BLaER1 (cell line): ENCODE measurements around the gene NCK1.

Experiments
- H3K27ac ChIP-seq: shearing (Covaris generic); formaldehyde crosslinking; 2 replicates; pipeline ENCODE4 v1.8.1; 2022
- H3K27me3 ChIP-seq: shearing (Covaris generic); formaldehyde crosslinking; 2 replicates; pipeline ENCODE4 v1.8.1; 2022
- H3K36me3 ChIP-seq: shearing (Covaris generic); formaldehyde crosslinking; 2 replicates; pipeline ENCODE4 v1.8.1; 2022
- H3K4me1 ChIP-seq: shearing (Covaris generic); formaldehyde crosslinking; 2 replicates; pipeline ENCODE4 v1.8.1; 2022
- H3K4me2 ChIP-seq: shearing (Covaris generic); formaldehyde crosslinking; 2 replicates; pipeline ENCODE4 v1.8.1; 2022
- H3K4me3 ChIP-seq: shearing (Covaris generic); formaldehyde crosslinking; 2 replicates; pipeline ENCODE4 v1.8.1; 2022
- H3K9ac ChIP-seq: shearing (Covaris generic); formaldehyde crosslinking; 2 replicates; pipeline ENCODE4 v1.8.1; 2022
- H3K9me3 ChIP-seq: shearing (Covaris generic); formaldehyde crosslinking; 2 replicates; pipeline ENCODE4 v1.8.1; 2022
- H4K20me1 ChIP-seq: shearing (Covaris generic); formaldehyde crosslinking; 2 replicates; pipeline ENCODE4 v1.8.1; 2022
- Cebpa-rat ChIP-seq: shearing (Covaris generic); IDR thresholded peaks from 2 replicates; pipeline ENCODE4 v1.8.1; 2022

The NCK1 gene

GRCh38 chr3:136937851-136938250 lies 75.8 kb downstream of the NCK1 start:
- Histone ChIP-seq H3K4me2 (no peak overlapping the region), H3K27me3 (no peaks in the 10 kb centered on the region), H3K27ac (no peak overlapping the region), H3K4me3 (no peak overlapping the region), H4K20me1 (peaks cover 42% of the 10 kb centered on the region), H3K9ac (no peak overlapping the region), H3K9me3 (peaks cover 20% of the 10 kb centered on the region), H3K36me3 (peaks cover 46% of the 10 kb centered on the region), H3K4me1 (peaks cover 18% of the 10 kb centered on the region)
- TF ChIP-seq Cebpa-rat = no peak

DNA sequence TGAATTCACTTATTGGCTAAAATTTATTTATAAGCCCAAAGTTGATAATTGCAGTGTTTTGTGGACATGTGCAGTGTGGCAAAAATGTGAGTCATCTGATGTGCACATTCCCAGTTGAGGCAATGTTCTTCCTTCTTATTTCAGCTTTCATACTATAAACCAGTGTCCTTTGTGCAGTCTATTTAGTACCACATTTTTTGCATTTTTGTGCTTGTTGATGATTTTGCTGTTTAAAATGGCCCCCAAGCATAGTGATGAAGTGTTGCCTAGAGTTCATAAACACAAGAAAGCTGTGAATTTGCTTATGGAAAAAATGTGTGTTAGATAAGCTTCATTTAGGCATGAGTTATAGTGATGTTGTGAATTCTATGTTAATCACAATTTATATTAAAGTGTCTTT lies 76.3 kb downstream of the NCK1 start:
- peaks cover 20% of the 10 kb centered on the region for H3K9me3 ChIP-seq
- no peaks in the 10 kb centered on the region for H3K27me3 ChIP-seq
- H3K4me2 ChIP-seq = no peak overlapping the region
- no peak overlapping the region for H3K9ac ChIP-seq
- H3K4me1 ChIP-seq = peaks cover 18% of the 10 kb centered on the region
- peaks cover 47% of the 10 kb centered on the region for H3K36me3 ChIP-seq
- TF ChIP-seq Cebpa-rat = no peak
- no peak overlapping the region for H3K27ac ChIP-seq
- peaks cover 42% of the 10 kb centered on the region for H4K20me1 ChIP-seq
- no peak overlapping the region for H3K4me3 ChIP-seq

DNA sequence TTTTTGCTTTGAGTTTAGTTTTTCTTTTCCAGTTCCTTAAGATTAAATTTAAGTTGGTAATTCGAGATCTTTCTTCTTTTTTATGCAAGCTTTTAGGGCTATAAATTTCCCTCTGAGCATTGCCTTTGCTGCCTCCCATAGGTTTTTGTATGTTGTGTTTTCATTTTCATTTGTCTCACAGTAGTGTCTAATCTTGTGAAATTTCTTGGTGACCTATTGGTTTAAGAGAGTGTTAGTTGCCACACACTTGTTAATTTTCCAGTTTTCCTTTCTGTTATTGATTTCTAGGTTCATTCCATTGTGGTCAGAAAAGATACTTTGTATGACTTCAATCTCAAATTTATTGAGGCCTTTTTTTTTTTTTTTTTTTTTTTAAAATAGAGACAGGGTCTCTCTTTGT lies 77.5 kb downstream of the NCK1 start:
- peaks cover 18% of the 10 kb centered on the region for H3K4me1 ChIP-seq
- TF ChIP-seq Cebpa-rat = no peak
- H3K9me3 ChIP-seq = peaks cover 20% of the 10 kb centered on the region
- peaks cover 40% of the 10 kb centered on the region for H3K36me3 ChIP-seq
- no peak overlapping the region for H3K4me2 ChIP-seq
- no peaks in the 10 kb centered on the region for H3K27me3 ChIP-seq
- no peak overlapping the region for H3K27ac ChIP-seq
- no peak overlapping the region for H3K9ac ChIP-seq
- H3K4me3 ChIP-seq = no peak overlapping the region
- peaks cover 42% of the 10 kb centered on the region for H4K20me1 ChIP-seq

GRCh38 chr3:136942803-136943202 lies 80.8 kb downstream of the NCK1 start:
- Histone ChIP-seq H3K4me3 (no peak overlapping the region), H3K27me3 (no peaks in the 10 kb centered on the region), H3K9me3 (peaks cover 9% of the 10 kb centered on the region), H3K4me1 (peaks cover 18% of the 10 kb centered on the region), H4K20me1 (peaks cover 38% of the 10 kb centered on the region), H3K4me2 (no peak overlapping the region), H3K9ac (no peak overlapping the region), H3K27ac (no peak overlapping the region), H3K36me3 (peaks cover 25% of the 10 kb centered on the region)
- no peak for TF ChIP-seq Cebpa-rat

GRCh38 chr3:136943436-136943835 lies 81.4 kb downstream of the NCK1 start:
- Histone ChIP-seq H3K4me2 (no peak overlapping the region), H3K36me3 (peaks cover 25% of the 10 kb centered on the region), H3K4me1 (peaks cover 18% of the 10 kb centered on the region), H4K20me1 (peaks cover 32% of the 10 kb centered on the region), H3K27me3 (no peaks in the 10 kb centered on the region), H3K4me3 (no peak overlapping the region), H3K27ac (no peak overlapping the region), H3K9me3 (peaks cover 9% of the 10 kb centered on the region), H3K9ac (no peak overlapping the region)
- TF ChIP-seq Cebpa-rat = no peak

DNA sequence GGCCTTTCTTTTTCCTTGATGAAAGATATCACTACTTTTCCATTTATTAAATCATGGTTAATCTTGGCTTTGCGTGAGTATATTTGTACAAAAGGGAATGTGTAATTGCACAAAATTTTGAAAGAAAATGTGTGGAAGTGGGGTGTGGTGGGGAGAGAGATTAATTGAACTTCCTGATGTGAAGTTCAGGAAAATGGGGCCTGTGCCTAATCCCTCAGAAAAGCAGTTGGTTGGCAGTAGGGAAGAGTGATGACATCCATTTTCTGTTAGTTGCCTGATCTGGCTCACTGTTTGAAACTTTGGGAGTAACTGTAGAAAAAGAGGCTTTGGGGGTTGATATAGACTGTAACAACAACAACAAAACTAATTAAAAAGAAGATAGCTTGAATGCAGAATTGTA lies 85.0 kb downstream of the NCK1 start:
- Histone ChIP-seq H3K27ac (no peak overlapping the region), H3K4me1 (no peaks in the 10 kb centered on the region), H4K20me1 (peaks cover 9% of the 10 kb centered on the region; the same call in 1 of the 2 replicates), H3K27me3 (no peaks in the 10 kb centered on the region), H3K9me3 (peaks cover 9% of the 10 kb centered on the region), H3K4me3 (no peak overlapping the region), H3K4me2 (no peak overlapping the region), H3K9ac (no peak overlapping the region), H3K36me3 (peaks cover 25% of the 10 kb centered on the region)
- TF ChIP-seq Cebpa-rat = no peak

GRCh38 chr3:136947477-136947876 lies 85.5 kb downstream of the NCK1 start:
- no peak overlapping the region for H3K27ac ChIP-seq
- peaks cover 23% of the 10 kb centered on the region for H3K36me3 ChIP-seq
- H3K9ac ChIP-seq = no peak overlapping the region
- H4K20me1 ChIP-seq = peaks cover 4% of the 10 kb centered on the region; the same call in 1 of the 2 replicates
- H3K27me3 ChIP-seq = no peaks in the 10 kb centered on the region
- no peak overlapping the region for H3K4me3 ChIP-seq
- no peak for TF ChIP-seq Cebpa-rat
- H3K4me2 ChIP-seq = no peak overlapping the region
- H3K4me1 ChIP-seq = no peaks in the 10 kb centered on the region
- peaks cover 9% of the 10 kb centered on the region for H3K9me3 ChIP-seq

- Histone ChIP-seq H3K4me2 (no peak overlapping the region), H3K4me3 (no peak overlapping the region), H3K36me3 (peaks cover 11% of the 10 kb centered on the region), H3K27me3 (no peaks in the 10 kb centered on the region), H4K20me1 (no peaks in the 10 kb centered on the region), H3K4me1 (no peaks in the 10 kb centered on the region), H3K9ac (no peak overlapping the region), H3K9me3 (peaks cover 9% of the 10 kb centered on the region), H3K27ac (no peak overlapping the region)
- TF ChIP-seq Cebpa-rat = no peak
Observed at GRCh38 chr3:136949146-136949545, 87.1 kb downstream of the NCK1 start.

GRCh38 chr3:136949708-136950107 lies 87.7 kb downstream of the NCK1 start:
- no peaks in the 10 kb centered on the region for H3K4me1 ChIP-seq
- peaks cover 11% of the 10 kb centered on the region for H3K36me3 ChIP-seq
- no peaks in the 10 kb centered on the region for H4K20me1 ChIP-seq
- H3K4me3 ChIP-seq = no peak overlapping the region
- no peak overlapping the region for H3K9ac ChIP-seq
- H3K4me2 ChIP-seq = no peak overlapping the region
- H3K9me3 ChIP-seq = peaks cover 9% of the 10 kb centered on the region
- no peak for TF ChIP-seq Cebpa-rat
- no peaks in the 10 kb centered on the region for H3K27me3 ChIP-seq
- no peak overlapping the region for H3K27ac ChIP-seq

- H3K27me3 ChIP-seq = no peaks in the 10 kb centered on the region
- H3K4me3 ChIP-seq = no peak overlapping the region
- no peak overlapping the region for H3K27ac ChIP-seq
- H3K9me3 ChIP-seq = peaks cover 7% of the 10 kb centered on the region
- TF ChIP-seq Cebpa-rat = no peak
- H3K9ac ChIP-seq = no peak overlapping the region
- H3K4me2 ChIP-seq = no peak overlapping the region
- no peaks in the 10 kb centered on the region for H4K20me1 ChIP-seq
- H3K4me1 ChIP-seq = no peaks in the 10 kb centered on the region
- peaks cover 8% of the 10 kb centered on the region for H3K36me3 ChIP-seq
Observed at GRCh38 chr3:136950623-136951022, 88.6 kb downstream of the NCK1 start.

- no peaks in the 10 kb centered on the region for H4K20me1 ChIP-seq
- H3K9me3 ChIP-seq = no peaks in the 10 kb centered on the region
- H3K27ac ChIP-seq = no peak overlapping the region
- no peaks in the 10 kb centered on the region for H3K27me3 ChIP-seq
- no peak overlapping the region for H3K9ac ChIP-seq
- H3K4me2 ChIP-seq = no peak overlapping the region
- no peak overlapping the region for H3K4me3 ChIP-seq
- no peak for TF ChIP-seq Cebpa-rat
- no peaks in the 10 kb centered on the region for H3K4me1 ChIP-seq
- no peaks in the 10 kb centered on the region; the same call in 1 of the 2 replicates for H3K36me3 ChIP-seq
Observed at GRCh38 chr3:136952292-136952691, 90.3 kb downstream of the NCK1 start.
